Thymus (tissue), 11 donors: ENCODE measurements around the gene SPINK5. TPM values are rescaled to one million over a fixed set of nuclear protein-coding genes. Genes with fewer than 3 reads are reported as not detected.

Experiments used
- DNase-seq, 9 donors: peaks; one replicate each; pipeline ENCODE4 v3.0.0-alpha.2; 2013; ENCODE audit warnings: low spot score in 9 of 9, low read depth in 6 of 9, missing footprints in 1 of 9
- H3K27ac ChIP-seq, 2 donors: one replicate each; pipeline ENCODE4 v1.5.1; 2013; ENCODE audit warnings: control low read depth in 1 of 2, low read depth in 1 of 2, low read length in 1 of 2, mild to moderate bottlenecking in 1 of 2, moderate library complexity in 1 of 2
- H3K27me3 ChIP-seq, 2 donors: one replicate each; pipeline ENCODE4 v1.5.1; 2013; ENCODE audit warnings: low read length in 1 of 2; ENCODE audit not compliant: control insufficient read depth in 2 of 2, insufficient read depth in 1 of 2
- H3K36me3 ChIP-seq, 2 donors: one replicate each; pipeline ENCODE4 v1.5.1; 2013; ENCODE audit warnings: low read length in 1 of 2, mild to moderate bottlenecking in 1 of 2, moderate library complexity in 1 of 2; ENCODE audit not compliant: control insufficient read depth in 2 of 2, insufficient read depth in 2 of 2
- H3K4me1 ChIP-seq, 2 donors: one replicate each; pipeline ENCODE4 v1.5.1; 2013; ENCODE audit warnings: low read length in 2 of 2; ENCODE audit not compliant: control insufficient read depth in 2 of 2, insufficient read depth in 2 of 2
- H3K4me3 ChIP-seq, 2 donors: one replicate each; pipeline ENCODE4 v1.5.1; 2013; ENCODE audit warnings: low read length in 2 of 2, control low read depth in 1 of 2, mild to moderate bottlenecking in 1 of 2
- H3K9me3 ChIP-seq, 2 donors: one replicate each; pipeline ENCODE4 v1.5.1; 2013; ENCODE audit warnings: low read length in 1 of 2, mild to moderate bottlenecking in 1 of 2; ENCODE audit not compliant: control insufficient read depth in 2 of 2, insufficient read depth in 1 of 2
- WGBS: extraction: QIAGEN DNeasy Blood & Tissue Kit; methylation state at CpG from one replicate; pipeline ENCODE4 v1.1.7; 2013; 5-methylcytosine and 5-hydroxymethylcytosine counted together
- polyA plus RNA-seq: library from polyadenylated mRNA; stranded (reverse); fragments of 200-250 nt; gene quantifications from one replicate; pipeline ENCODE4 v1.2.3, GENCODE V29; 2013
- total RNA-seq: library from RNA; stranded (reverse); fragments of 120-200 nt; gene quantifications from one replicate; pipeline ENCODE4 v1.2.4, GENCODE V29; 2013
- donor health status: healthy.

Gene SPINK5
- total and polyA plus RNA-seq, 2 donors, result 3.4 to 41.6 TPM

- Histone ChIP-seq H3K4me3 (no peak overlapping the region), H3K27ac (no peak overlapping the region), H3K36me3 (no peaks in the 10 kb centered on the region), H3K9me3 (no peaks in the 10 kb centered on the region), H3K27me3 (no peaks in the 10 kb centered on the region), H3K4me1 (no peaks in the 10 kb centered on the region)
- 89% methylated on average over 7 of the region's 7 CpGs for WGBS
- no peak for DNase-seq
Measured at GRCh38 chr5:148085977-148086705, 22.4 kb downstream of the SPINK5 start.

GRCh38 chr5:148090146-148090772 lies 26.5 kb downstream of the SPINK5 start:
- Histone ChIP-seq H3K27ac (no peak overlapping the region), H3K36me3 (no peaks in the 10 kb centered on the region), H3K27me3 (no peaks in the 10 kb centered on the region), H3K4me3 (no peak overlapping the region), H3K4me1 (no peaks in the 10 kb centered on the region), H3K9me3 (no peaks in the 10 kb centered on the region)
- no peak for DNase-seq
- 64% methylated on average over 5 of the region's 5 CpGs for WGBS

DNA sequence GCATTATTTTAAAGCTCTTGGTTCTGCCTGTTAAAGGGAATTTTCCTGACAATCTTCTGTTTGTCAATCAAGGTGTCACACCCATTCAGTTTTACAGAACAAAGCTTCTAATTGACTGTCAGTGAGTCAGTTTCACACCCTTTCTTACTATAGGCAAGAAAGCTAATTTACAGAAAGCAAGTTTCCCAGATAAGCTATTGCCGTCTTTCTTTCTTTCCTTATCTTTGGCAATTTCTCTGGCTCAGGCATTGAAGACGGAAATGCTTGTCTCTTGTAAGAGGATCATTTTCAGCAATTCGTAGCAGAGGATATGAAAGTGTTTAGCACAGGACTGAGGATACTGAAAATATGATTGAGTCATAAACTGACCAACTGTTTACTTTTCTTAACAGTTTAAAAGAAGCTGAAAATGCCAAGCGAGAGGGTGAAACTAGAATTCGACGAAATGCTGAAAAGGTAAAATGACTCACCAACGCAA lies 27.0 kb downstream of the SPINK5 start:
- no peaks in the 10 kb centered on the region for H3K4me1 ChIP-seq
- H3K27me3 ChIP-seq, result no peaks in the 10 kb centered on the region
- 91% methylated on average over 7 of the region's 7 CpGs for WGBS
- no peak overlapping the region for H3K4me3 ChIP-seq
- H3K9me3 ChIP-seq, result no peaks in the 10 kb centered on the region
- DNase-seq, result no peak
- H3K36me3 ChIP-seq, result no peaks in the 10 kb centered on the region
- no peak overlapping the region for H3K27ac ChIP-seq

DNA sequence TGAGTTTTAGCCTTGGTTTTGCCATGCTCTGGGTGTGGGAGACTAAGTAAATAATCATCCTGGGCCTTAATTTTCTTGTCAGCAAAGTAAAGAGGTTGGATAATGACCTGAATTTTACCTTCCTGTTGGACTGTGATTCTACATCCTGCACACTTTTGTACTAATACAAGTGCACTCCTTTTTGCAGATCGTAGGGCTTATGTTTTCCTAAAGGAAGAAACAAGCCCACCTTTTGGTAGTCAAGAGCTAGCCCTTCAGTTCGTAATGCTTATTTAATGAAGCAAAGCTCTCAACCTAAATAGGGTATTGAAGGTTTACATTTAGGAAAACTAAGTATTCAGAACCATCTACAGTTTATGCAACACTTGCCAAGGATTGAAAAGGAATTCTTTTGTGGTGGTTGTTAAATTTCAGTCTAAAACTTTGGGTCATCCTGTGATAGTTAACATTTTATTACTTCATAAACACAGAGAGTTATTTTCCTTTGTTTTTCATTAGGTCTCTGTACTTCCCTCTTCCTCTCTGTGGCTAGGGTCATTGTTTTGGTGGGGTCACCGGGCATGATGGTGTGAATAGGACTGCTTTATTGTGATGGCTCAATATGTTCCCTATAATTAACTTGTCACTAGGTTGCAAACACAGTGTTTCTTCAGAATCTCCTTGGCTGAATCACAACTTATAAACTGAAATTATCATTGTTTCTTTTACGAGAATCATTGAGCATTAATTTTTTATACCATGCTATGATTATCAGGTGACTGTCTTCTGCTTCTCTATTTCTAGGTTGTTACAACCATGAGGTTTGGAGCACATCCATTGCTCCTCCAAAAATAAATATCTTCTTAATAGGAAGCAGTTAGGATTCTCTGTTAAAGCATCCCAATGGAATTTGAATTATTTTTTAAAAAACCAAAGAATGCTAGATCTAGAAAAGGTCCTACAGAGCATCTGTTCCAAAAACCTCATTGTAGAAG lies 28.5 kb downstream of the SPINK5 start:
- Histone ChIP-seq H3K36me3 (no peaks in the 10 kb centered on the region), H3K4me3 (no peak overlapping the region), H3K27me3 (no peaks in the 10 kb centered on the region), H3K9me3 (no peaks in the 10 kb centered on the region), H3K27ac (no peak overlapping the region), H3K4me1 (no peaks in the 10 kb centered on the region)
- 85% methylated on average over 4 of the region's 4 CpGs for WGBS
- no peak for DNase-seq

GRCh38 chr5:148094336-148094735 lies 30.6 kb downstream of the SPINK5 start:
- WGBS, result 98% methylated on average over 3 of the region's 3 CpGs
- no peak for DNase-seq
- Histone ChIP-seq H3K27me3 (no peaks in the 10 kb centered on the region), H3K27ac (no peak overlapping the region), H3K9me3 (no peaks in the 10 kb centered on the region), H3K36me3 (no peaks in the 10 kb centered on the region), H3K4me3 (no peak overlapping the region), H3K4me1 (no peaks in the 10 kb centered on the region)

DNA sequence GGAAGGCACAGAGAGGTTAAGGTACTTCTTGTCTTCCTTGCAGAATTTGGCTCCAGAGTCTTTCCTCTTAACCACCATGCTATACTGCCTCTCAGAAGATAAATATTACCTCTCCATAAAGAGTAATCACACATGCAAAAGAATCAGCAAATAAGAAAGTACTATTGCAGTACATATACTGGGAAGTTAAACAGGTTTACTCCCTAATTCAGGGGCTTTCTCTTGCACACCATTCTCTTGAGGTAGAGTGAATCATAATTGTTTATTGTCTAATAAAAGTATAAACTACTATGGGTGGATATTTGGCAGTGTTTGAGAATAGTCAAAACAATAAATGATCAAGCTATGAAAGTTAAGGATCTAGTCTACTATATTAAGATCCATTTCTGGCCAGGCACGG lies 40.4 kb downstream of the SPINK5 start:
- H3K27ac ChIP-seq, result no peak overlapping the region
- H3K4me1 ChIP-seq, result no peaks in the 10 kb centered on the region
- 100% methylated on average over 1 of the region's 1 CpG for WGBS
- H3K36me3 ChIP-seq, result no peaks in the 10 kb centered on the region
- H3K27me3 ChIP-seq, result no peaks in the 10 kb centered on the region
- no peak for DNase-seq
- H3K4me3 ChIP-seq, result no peak overlapping the region
- no peaks in the 10 kb centered on the region for H3K9me3 ChIP-seq

DNA sequence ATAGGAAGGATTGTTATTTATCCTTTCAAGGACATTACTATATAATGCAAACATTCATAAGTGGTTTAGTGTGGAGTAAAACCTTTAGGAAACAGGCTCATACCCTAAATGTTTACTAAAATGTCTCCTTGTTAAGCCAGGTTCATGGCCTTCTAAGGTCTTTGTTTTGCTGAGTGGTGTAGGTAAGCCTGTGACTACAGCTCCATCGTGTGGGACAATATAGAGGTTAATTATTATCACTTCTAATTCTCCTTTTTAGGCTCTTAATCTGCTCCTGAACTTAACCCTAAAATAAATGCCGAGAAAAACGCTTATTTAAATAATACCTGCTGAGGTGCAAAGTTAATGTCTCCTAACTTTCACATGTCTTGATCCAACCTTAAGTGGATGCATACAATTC lies 43.8 kb downstream of the SPINK5 start:
- no peaks in the 10 kb centered on the region for H3K36me3 ChIP-seq

DNA sequence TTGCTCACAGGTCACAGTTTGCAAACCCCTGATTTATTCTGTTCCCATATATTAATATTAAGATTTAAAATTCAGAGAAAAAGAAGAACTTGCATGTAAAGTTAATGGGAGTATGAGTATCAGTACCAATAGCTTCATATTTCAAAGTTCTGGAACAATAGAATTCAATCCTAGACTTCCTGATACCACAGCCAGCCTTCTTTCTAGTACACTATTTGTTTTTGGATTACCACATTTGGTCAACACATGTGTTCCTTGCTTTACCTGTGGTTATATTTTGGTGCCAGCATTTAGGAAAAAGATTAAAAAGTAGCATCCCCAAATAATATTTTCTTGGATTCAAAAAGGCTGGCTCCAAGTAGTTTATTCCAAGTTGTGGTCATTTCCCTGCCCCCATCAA lies 49.5 kb downstream of the SPINK5 start:
- no peak for DNase-seq
- H3K27me3 ChIP-seq, result no peaks in the 10 kb centered on the region
- no peaks in the 10 kb centered on the region for H3K36me3 ChIP-seq
- H3K27ac ChIP-seq, result no peak overlapping the region
- H3K9me3 ChIP-seq, result no peaks in the 10 kb centered on the region
- no peaks in the 10 kb centered on the region for H3K4me1 ChIP-seq
- no peak overlapping the region for H3K4me3 ChIP-seq

More for the DNA sequence above, 43.8 kb downstream of the SPINK5 start:
- Histone ChIP-seq H3K9me3 (no peaks in the 10 kb centered on the region), H3K4me1 (no peaks in the 10 kb centered on the region), H3K27ac (no peak overlapping the region), H3K4me3 (no peak overlapping the region), H3K27me3 (no peaks in the 10 kb centered on the region)
- no peak for DNase-seq
- WGBS, result 43% methylated on average over 3 of the region's 3 CpGs

DNA sequence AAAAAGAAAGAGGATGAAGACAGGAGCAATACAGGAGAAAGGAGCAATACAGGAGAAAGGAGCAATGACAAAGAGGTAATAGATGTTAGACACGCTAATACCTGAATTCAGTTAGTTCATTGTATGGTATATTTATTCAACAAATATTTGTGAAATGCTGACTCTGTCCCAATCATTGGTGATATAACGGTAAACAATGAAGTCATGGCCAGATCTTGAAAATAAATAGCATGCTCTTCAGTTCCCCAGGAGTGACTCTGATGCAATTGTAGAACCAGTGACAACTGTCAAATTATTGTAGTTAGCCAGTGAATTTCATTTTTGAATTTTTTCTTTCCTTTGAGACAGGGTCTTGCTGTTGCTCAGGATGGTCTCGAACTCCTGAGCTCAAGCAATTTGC lies 56.5 kb downstream of the SPINK5 start:
- Histone ChIP-seq H3K27ac (no peak overlapping the region), H3K27me3 (no peaks in the 10 kb centered on the region), H3K36me3 (no peaks in the 10 kb centered on the region), H3K9me3 (no peaks in the 10 kb centered on the region), H3K4me1 (no peaks in the 10 kb centered on the region), H3K4me3 (no peak overlapping the region)
- DNase-seq, result no peak
- WGBS, result 95% methylated on average over 3 of the region's 3 CpGs
